Large intestine (tissue), 12 donors: ENCODE measurements around the gene HPSE. TPM values are rescaled to one million over a fixed set of nuclear protein-coding genes. Genes with fewer than 3 reads are reported as not detected.

ENCODE experiments used
- DNase-seq, 2 donors: peaks; one replicate each; pipeline versions ENCODE4 v3.0.0 to v3.0.0-alpha.2; 2013
- H3K27ac ChIP-seq: one replicate; pipeline ENCODE4 v1.5.1; 2013; ENCODE audit warnings: low read length
- H3K27me3 ChIP-seq: 2 replicates; pipeline ENCODE4 v1.6.1; 2013; ENCODE audit warnings: low read length; ENCODE audit not compliant: control insufficient read depth, insufficient read depth
- H3K36me3 ChIP-seq: 2 replicates; pipeline ENCODE4 v1.6.1; 2013; ENCODE audit warnings: low read length; ENCODE audit not compliant: control insufficient read depth, insufficient read depth
- H3K4me1 ChIP-seq: one replicate; pipeline ENCODE4 v1.6.1; 2013; ENCODE audit warnings: low read length; ENCODE audit not compliant: control insufficient read depth, insufficient read depth
- H3K4me3 ChIP-seq: one replicate; pipeline ENCODE4 v1.5.1; 2013; ENCODE audit warnings: low read length
- H3K9me3 ChIP-seq: one replicate; pipeline ENCODE4 v1.6.1; 2013; ENCODE audit warnings: mild to moderate bottlenecking, low read depth, low read length, moderate library complexity; ENCODE audit not compliant: control insufficient read depth
- WGBS: methylation state at CpG from one replicate; pipeline ENCODE4 v1.1.5; 2013; ENCODE audit warnings: low lambda C conversion rate; ENCODE audit not compliant: insufficient coverage; 5-methylcytosine and 5-hydroxymethylcytosine counted together
- long read RNA-seq, 11 donors: transcript quantifications; one replicate each; lab custom pipeline, GENCODE V29; 2026
- polyA plus RNA-seq: library from polyadenylated mRNA; unstranded; fragments of 120-200 nt; gene quantifications from one replicate; pipeline ENCODE4 v1.2.1, GENCODE V29; 2013

Gene HPSE
- polyA plus RNA-seq: 2.3 TPM
- long read RNA-seq, donor 1, full-length matches to known transcripts: 1 of 1 reads
- long read RNA-seq, donor 1, partial matches to known transcripts: 0 of 1 reads
- long read RNA-seq, donor 1, other reads (novel, unspliced or antisense): 0 of 1 reads
- long read RNA-seq, donor 2: 0 reads
- long read RNA-seq, donor 3, full-length matches to known transcripts: 1 of 1 reads
- long read RNA-seq, donor 3, partial matches to known transcripts: 0 of 1 reads
- long read RNA-seq, donor 3, other reads (novel, unspliced or antisense): 0 of 1 reads
- long read RNA-seq, donor 4: 0 reads
- long read RNA-seq, donor 5, full-length matches to known transcripts: 2 of 2 reads
- long read RNA-seq, donor 5, partial matches to known transcripts: 0 of 2 reads
- long read RNA-seq, donor 5, other reads (novel, unspliced or antisense): 0 of 2 reads
- long read RNA-seq, donor 6, full-length matches to known transcripts: 1 of 1 reads
- long read RNA-seq, donor 6, partial matches to known transcripts: 0 of 1 reads
- long read RNA-seq, donor 6, other reads (novel, unspliced or antisense): 0 of 1 reads
- long read RNA-seq, donor 7, full-length matches to known transcripts: 2 of 2 reads
- long read RNA-seq, donor 7, partial matches to known transcripts: 0 of 2 reads
- long read RNA-seq, donor 7, other reads (novel, unspliced or antisense): 0 of 2 reads
- long read RNA-seq, donor 8: 0 reads
- long read RNA-seq, donor 9: 0 reads
- long read RNA-seq, donor 10: 0 reads
- long read RNA-seq, donor 11, full-length matches to known transcripts: 2 of 2 reads
- long read RNA-seq, donor 11, partial matches to known transcripts: 0 of 2 reads
- long read RNA-seq, donor 11, other reads (novel, unspliced or antisense): 0 of 2 reads

- WGBS: 6% methylated on average over 6 of the region's 63 CpGs
- no peaks in the 10 kb centered on the region for H3K36me3 ChIP-seq
- H3K27me3 ChIP-seq: peaks cover 22% of the 10 kb centered on the region
- peaks cover 9% of the 10 kb centered on the region for H3K4me1 ChIP-seq
- no peak within 1 kb of the TSS for H3K27ac ChIP-seq
- peak; percentile 69 to 88 for DNase-seq
- peak within 1 kb of the TSS; percentile 44 for H3K4me3 ChIP-seq
- H3K9me3 ChIP-seq: peaks cover 10% of the 10 kb centered on the region
These were observed at the start of gene HPSE for GRCh38 chr4:83334425-83335241. Gene HPSE (minus strand): TSS chr4:83334848. CDS start chr4:83334782, 66 bp downstream.

DNA sequence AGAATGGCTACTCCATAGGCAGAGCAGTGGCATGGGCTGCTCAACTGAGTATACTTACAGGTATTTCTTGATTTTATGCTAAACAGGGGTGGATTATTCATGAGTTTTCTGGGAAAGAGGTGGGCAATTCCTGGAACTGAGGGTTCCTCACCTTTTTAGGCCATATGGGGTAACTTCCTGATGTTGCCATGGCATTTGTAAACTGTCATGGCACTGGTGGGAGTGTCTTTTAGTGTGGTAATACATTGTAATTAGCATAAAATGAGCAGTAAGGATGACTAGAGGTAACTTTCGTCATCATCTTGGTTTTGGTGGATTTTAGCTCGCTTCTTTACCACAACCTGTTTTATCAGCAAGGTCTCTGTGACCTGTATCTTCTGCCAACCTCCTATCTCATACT, 48.2 kb upstream of the HPSE start:
- Histone ChIP-seq H3K9me3 (peaks cover 10% of the 10 kb centered on the region), H3K27me3 (no peaks in the 10 kb centered on the region), H3K4me3 (no peak overlapping the region), H3K27ac (no peak overlapping the region), H3K36me3 (no peaks in the 10 kb centered on the region), H3K4me1 (no peaks in the 10 kb centered on the region)
- no peak for DNase-seq
- WGBS: no CpG with 5 or more reads among the region's 2 CpGs

- Histone ChIP-seq H3K27ac (no peak overlapping the region), H3K36me3 (no peaks in the 10 kb centered on the region), H3K4me1 (no peaks in the 10 kb centered on the region), H3K4me3 (no peak overlapping the region), H3K9me3 (peaks cover 10% of the 10 kb centered on the region), H3K27me3 (no peaks in the 10 kb centered on the region)
- WGBS: no CpG with 5 or more reads among the region's 4 CpGs
- DNase-seq: no peak
These were observed 46.5 kb upstream of the HPSE start for GRCh38 chr4:83381173-83381572.

GRCh38 chr4:83378419-83378818, 43.8 kb upstream of the HPSE start:
- peak in 1 of 2 donors; percentile 30 for DNase-seq
- no peaks in the 10 kb centered on the region for H3K36me3 ChIP-seq
- H3K9me3 ChIP-seq: peaks cover 10% of the 10 kb centered on the region
- no peaks in the 10 kb centered on the region for H3K4me1 ChIP-seq
- H3K4me3 ChIP-seq: no peak overlapping the region
- no CpG with 5 or more reads among the region's 5 CpGs for WGBS
- no peaks in the 10 kb centered on the region for H3K27me3 ChIP-seq
- no peak overlapping the region for H3K27ac ChIP-seq

DNA sequence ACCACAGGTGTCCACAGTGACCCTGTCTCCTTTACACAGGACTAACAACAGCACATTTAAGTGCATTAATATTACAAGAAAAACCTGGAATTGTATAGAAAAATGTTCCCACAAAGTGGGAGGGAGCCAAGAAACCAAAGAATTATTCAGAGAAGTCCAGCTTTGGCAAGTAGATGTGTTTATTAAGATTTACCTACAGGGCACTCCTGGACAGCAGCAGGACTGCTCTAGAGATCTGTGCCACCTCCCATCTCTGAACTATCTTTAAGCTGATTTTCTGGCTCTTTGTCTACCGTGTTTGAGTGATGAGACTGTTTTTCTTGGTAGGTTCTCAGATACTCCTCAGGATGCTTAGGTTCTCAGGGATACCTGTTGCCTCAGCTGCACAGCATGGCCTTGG, 38.3 kb upstream of the HPSE start:
- WGBS: no CpG with 5 or more reads among the region's 1 CpG
- Histone ChIP-seq H3K36me3 (no peaks in the 10 kb centered on the region), H3K27me3 (no peaks in the 10 kb centered on the region), H3K27ac (no peak overlapping the region), H3K9me3 (no peaks in the 10 kb centered on the region), H3K4me1 (no peaks in the 10 kb centered on the region), H3K4me3 (no peak overlapping the region)
- DNase-seq: no peak

- peak overlapping the region; percentile 41 for H3K27ac ChIP-seq
- H3K4me1 ChIP-seq: no peaks in the 10 kb centered on the region
- H3K9me3 ChIP-seq: no peaks in the 10 kb centered on the region
- peak; percentile 26 to 65 for DNase-seq
- no peak overlapping the region for H3K4me3 ChIP-seq
- WGBS: 17% methylated on average over 1 of the region's 1 CpG
- H3K36me3 ChIP-seq: no peaks in the 10 kb centered on the region
- H3K27me3 ChIP-seq: no peaks in the 10 kb centered on the region
These were observed 37.3 kb upstream of the HPSE start for GRCh38 chr4:83371936-83372335.

- Histone ChIP-seq H3K27ac (no peak overlapping the region), H3K4me1 (no peaks in the 10 kb centered on the region), H3K4me3 (no peak overlapping the region), H3K27me3 (no peaks in the 10 kb centered on the region), H3K9me3 (no peaks in the 10 kb centered on the region), H3K36me3 (no peaks in the 10 kb centered on the region)
- WGBS: no CpG with 5 or more reads among the region's 5 CpGs
- DNase-seq: no peak
These were observed 36.6 kb upstream of the HPSE start for GRCh38 chr4:83371235-83371634.

DNA sequence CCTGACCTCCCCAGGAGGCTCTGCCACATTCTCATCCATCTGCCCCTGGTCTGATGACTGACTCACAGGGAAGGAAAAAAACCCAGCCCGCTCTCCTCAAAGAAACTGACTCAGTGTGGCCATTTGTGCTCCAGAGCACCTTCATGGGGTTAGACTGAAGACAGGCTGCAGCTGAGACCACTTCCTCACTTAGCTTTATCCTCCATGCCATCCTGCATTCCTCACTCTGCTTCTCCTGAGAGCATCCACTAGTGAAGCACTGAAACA, 35.9 kb upstream of the HPSE start:
- Histone ChIP-seq H3K36me3 (no peaks in the 10 kb centered on the region), H3K27ac (no peak overlapping the region), H3K27me3 (no peaks in the 10 kb centered on the region), H3K9me3 (no peaks in the 10 kb centered on the region), H3K4me1 (no peaks in the 10 kb centered on the region), H3K4me3 (no peak overlapping the region)
- WGBS: no CpG with 5 or more reads among the region's 1 CpG
- no peak for DNase-seq

DNA sequence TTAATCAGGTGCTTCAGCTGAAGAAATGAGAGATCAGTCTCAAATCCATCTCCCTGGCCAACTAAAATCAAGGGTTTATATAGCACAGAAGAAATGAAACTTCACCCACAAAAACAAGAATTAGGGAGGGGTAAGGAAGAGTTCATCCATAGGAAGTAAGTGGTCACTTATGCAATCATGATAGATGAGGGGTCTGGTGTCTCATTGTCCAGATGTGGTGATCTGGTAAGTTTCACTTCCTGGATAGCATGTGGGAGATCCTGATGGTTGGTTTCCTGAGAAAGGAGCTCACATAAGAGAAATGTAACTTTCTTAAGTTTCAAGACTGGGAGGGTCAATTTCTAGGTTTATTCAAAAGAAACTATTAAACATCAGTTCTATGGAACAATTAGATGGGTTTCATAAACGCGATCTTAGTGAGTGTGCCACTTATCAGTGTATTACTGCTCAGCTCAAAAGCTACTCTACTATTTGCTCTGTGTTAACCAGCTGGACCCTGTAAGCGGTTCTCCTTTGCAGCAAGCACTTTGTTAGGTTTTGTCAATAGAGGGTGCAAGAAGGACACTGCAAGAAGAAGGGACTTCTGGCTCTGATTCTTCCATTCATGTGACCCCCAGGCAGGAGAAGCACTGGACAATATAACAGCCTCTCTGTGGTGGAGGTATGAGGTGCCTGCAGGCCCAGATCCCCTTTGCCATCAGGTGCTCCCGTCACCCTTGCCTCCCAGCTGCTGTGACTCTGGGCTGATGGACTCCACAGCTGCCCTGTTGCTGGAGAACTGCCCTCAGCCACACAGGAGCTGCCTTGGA, 35.4 kb upstream of the HPSE start:
- H3K9me3 ChIP-seq: no peaks in the 10 kb centered on the region
- peak in 1 of 2 donors; percentile 18 for DNase-seq
- H3K36me3 ChIP-seq: no peaks in the 10 kb centered on the region
- H3K4me3 ChIP-seq: no peak overlapping the region
- no peaks in the 10 kb centered on the region for H3K4me1 ChIP-seq
- no peak overlapping the region for H3K27ac ChIP-seq
- WGBS: no CpG with 5 or more reads among the region's 4 CpGs
- no peaks in the 10 kb centered on the region for H3K27me3 ChIP-seq
